LNCAP (cell line): ENCODE data around the gene B3GAT2.

ENCODE experiments used
- TF ChIP-seq, protein P1 (sequence below): fragments of 450-650 bp; IDR thresholded peaks from 2 replicates; pipeline ENCODE4 v1.5.1; 2017; ENCODE audit warnings: mild to moderate bottlenecking

B3GAT2 gene

GRCh38 chr6:70819646-70820045 lies 137.2 kb downstream of the B3GAT2 start:
- TF ChIP-seq, protein P1, sequence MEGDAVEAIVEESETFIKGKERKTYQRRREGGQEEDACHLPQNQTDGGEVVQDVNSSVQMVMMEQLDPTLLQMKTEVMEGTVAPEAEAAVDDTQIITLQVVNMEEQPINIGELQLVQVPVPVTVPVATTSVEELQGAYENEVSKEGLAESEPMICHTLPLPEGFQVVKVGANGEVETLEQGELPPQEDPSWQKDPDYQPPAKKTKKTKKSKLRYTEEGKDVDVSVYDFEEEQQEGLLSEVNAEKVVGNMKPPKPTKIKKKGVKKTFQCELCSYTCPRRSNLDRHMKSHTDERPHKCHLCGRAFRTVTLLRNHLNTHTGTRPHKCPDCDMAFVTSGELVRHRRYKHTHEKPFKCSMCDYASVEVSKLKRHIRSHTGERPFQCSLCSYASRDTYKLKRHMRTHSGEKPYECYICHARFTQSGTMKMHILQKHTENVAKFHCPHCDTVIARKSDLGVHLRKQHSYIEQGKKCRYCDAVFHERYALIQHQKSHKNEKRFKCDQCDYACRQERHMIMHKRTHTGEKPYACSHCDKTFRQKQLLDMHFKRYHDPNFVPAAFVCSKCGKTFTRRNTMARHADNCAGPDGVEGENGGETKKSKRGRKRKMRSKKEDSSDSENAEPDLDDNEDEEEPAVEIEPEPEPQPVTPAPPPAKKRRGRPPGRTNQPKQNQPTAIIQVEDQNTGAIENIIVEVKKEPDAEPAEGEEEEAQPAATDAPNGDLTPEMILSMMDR = no peak

- TF ChIP-seq, protein P1 = no peak
Observed at GRCh38 chr6:70813885-70814284, 143.0 kb downstream of the B3GAT2 start.

DNA sequence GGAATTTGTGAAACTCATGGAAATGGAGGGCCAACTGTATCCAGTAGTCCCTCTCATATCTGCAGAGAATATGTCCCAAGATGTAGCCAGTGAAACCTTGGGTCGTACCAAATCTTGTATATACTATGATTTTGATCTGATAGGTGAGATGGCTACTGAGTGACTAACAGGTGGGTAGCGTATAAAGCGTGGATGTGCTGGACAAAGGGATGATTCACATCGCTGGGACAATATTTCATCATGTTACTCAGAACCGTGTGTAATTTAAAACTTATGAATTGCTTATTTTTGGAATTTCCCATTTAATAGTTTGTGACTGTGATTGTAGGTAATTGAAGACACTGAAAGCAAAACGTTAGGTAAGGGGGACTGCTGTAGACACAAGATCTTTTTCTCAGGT lies 145.1 kb downstream of the B3GAT2 start:
- TF ChIP-seq, protein P1 = no peak
